Measurements from ENCODE around the gene FTO.

The FTO gene

DNA sequence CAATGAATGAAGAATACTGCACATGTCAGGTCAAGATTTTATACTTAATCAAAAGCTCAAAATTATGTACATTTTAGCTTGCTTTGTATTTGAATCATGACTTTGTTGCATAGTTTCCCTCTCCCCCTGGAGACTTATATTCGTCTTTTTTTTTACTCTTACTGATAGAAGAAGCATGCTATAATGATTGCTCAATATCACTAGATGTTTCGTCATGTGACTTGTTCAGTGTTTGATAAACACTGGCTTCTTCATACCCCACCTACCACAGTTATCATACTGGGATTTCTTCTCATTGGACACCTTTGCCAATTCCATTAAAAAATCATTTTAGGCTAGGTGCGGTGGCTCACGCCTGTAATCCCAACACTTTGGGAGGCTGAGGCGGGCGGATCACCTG is 148.7 kb downstream of the FTO start:
- Histone ChIP-seq H3K4me2 (ENCODE audit: low read length) (no peak overlapping the region), H3K27ac (no peak overlapping the region), H3K79me2 (peaks cover 4% of the 10 kb centered on the region)

DNA sequence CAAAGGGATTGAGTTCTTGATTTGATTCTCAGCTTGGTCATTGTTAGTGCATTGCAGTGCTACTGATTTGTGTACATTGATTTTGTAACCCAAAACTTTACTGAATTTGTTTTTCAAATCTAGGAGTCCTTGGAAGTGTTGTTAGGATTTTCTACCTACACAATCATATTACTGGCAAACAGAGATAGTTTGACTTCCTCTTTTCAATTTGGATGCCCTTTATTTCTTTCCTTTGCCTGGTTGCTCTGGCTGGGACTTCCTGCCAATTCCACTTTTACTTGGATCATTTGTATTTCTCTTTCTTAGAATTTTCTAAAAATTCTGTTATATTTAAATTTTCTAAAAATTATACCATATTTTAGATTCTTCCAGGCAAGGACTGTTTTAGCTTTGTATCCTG is 151.1 kb downstream of the FTO start:
- TF ChIP-seq, protein P1, sequence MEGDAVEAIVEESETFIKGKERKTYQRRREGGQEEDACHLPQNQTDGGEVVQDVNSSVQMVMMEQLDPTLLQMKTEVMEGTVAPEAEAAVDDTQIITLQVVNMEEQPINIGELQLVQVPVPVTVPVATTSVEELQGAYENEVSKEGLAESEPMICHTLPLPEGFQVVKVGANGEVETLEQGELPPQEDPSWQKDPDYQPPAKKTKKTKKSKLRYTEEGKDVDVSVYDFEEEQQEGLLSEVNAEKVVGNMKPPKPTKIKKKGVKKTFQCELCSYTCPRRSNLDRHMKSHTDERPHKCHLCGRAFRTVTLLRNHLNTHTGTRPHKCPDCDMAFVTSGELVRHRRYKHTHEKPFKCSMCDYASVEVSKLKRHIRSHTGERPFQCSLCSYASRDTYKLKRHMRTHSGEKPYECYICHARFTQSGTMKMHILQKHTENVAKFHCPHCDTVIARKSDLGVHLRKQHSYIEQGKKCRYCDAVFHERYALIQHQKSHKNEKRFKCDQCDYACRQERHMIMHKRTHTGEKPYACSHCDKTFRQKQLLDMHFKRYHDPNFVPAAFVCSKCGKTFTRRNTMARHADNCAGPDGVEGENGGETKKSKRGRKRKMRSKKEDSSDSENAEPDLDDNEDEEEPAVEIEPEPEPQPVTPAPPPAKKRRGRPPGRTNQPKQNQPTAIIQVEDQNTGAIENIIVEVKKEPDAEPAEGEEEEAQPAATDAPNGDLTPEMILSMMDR (IDR thresholded peaks at IDR 0.05), result no peak

More for the DNA sequence above, 148.7 kb downstream of the FTO start:
- H3K4me1 ChIP-seq, result peaks cover 4% of the 10 kb centered on the region
- H3K36me3 ChIP-seq (ENCODE audit: control insufficient read depth, insufficient read depth, low read length), result no peaks in the 10 kb centered on the region
- no peaks in the 10 kb centered on the region for H3K9me3 ChIP-seq (ENCODE audit: control insufficient read depth, low read length)
- H2AFZ ChIP-seq, result no peak overlapping the region
- H3K9ac ChIP-seq, result no peak overlapping the region
- no peak overlapping the region for H3K4me3 ChIP-seq (ENCODE audit: low read depth, low read length)
- H3K27me3 ChIP-seq (ENCODE audit: control insufficient read depth, insufficient read depth, low read length), result no peaks in the 10 kb centered on the region
- TF ChIP-seq, protein P1 (IDR thresholded peaks at IDR 0.05), result no peak

DNA sequence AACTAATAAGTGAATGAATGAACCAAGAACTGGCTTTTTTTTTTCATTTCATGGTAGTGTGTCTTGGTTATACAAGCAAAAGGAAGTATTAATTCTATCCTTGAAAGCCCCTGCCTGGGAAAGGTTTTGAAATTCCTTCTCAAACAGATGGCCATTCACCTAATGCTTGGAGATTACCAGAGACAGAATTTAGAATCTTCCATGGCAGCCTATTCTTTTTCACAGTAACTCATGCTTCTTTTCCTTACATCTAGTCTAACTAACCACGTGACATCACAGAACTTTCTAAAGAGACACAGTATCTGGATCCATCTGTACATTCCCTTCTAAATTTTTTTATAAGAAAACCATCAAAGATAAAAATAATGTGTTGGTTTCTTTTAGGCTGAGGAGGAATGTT is 151.6 kb downstream of the FTO start:
- Histone ChIP-seq H3K4me1 (no peaks in the 10 kb centered on the region), H2AFZ (no peak overlapping the region), H3K79me2 (peaks cover 4% of the 10 kb centered on the region), H3K27me3 (ENCODE audit: control insufficient read depth, insufficient read depth, low read length) (no peaks in the 10 kb centered on the region), H3K4me3 (ENCODE audit: low read depth, low read length) (no peak overlapping the region), H3K36me3 (ENCODE audit: control insufficient read depth, insufficient read depth, low read length) (no peaks in the 10 kb centered on the region), H3K4me2 (ENCODE audit: low read length) (no peak overlapping the region), H3K9ac (no peak overlapping the region), H3K9me3 (ENCODE audit: control insufficient read depth, low read length) (no peaks in the 10 kb centered on the region), H3K27ac (no peak overlapping the region)
- TF ChIP-seq, protein P1 (IDR thresholded peaks at IDR 0.05), result no peak

More for the DNA sequence above, 151.1 kb downstream of the FTO start:
- no peak overlapping the region for H2AFZ ChIP-seq
- H3K79me2 ChIP-seq, result peaks cover 4% of the 10 kb centered on the region
- no peaks in the 10 kb centered on the region for H3K36me3 ChIP-seq (ENCODE audit: control insufficient read depth, insufficient read depth, low read length)
- no peak overlapping the region for H3K9ac ChIP-seq
- H3K4me2 ChIP-seq (ENCODE audit: low read length), result no peak overlapping the region
- no peaks in the 10 kb centered on the region for H3K9me3 ChIP-seq (ENCODE audit: control insufficient read depth, low read length)
- H3K27me3 ChIP-seq (ENCODE audit: control insufficient read depth, insufficient read depth, low read length), result no peaks in the 10 kb centered on the region
- H3K4me1 ChIP-seq, result no peaks in the 10 kb centered on the region
- no peak overlapping the region for H3K4me3 ChIP-seq (ENCODE audit: low read depth, low read length)
- H3K27ac ChIP-seq, result no peak overlapping the region

DNA sequence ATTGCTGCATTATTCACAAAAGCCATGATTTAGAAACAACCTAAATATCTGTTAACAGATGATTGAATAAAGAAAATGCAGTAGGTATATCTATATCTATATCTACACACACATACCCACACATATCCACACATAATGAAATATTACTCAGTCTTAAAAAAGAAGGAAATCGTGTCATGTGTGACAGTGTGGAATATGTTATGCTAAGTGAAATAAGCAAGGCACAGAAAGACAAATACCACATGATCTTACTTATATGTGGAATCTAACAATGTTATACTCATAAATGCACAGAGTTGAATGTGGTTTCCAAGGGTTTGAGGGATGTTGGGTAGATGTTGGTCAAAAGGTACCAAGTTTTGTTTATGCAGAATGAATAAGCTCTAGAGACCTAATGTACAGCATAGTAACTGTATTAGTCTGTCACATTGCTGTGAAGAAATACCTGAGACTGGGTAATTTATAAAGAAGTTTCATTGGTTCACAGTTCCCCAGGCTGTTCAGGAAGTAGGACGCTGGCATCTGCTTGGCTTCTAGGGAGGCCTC is 156.1 kb downstream of the FTO start:
- Histone ChIP-seq H3K9me3 (ENCODE audit: control insufficient read depth, low read length) (no peaks in the 10 kb centered on the region), H3K27me3 (ENCODE audit: control insufficient read depth, insufficient read depth, low read length) (no peaks in the 10 kb centered on the region), H3K27ac (no peak overlapping the region), H3K4me3 (ENCODE audit: low read depth, low read length) (no peak overlapping the region), H3K4me1 (no peaks in the 10 kb centered on the region), H3K9ac (no peak overlapping the region), H2AFZ (no peak overlapping the region), H3K36me3 (ENCODE audit: control insufficient read depth, insufficient read depth, low read length) (no peaks in the 10 kb centered on the region), H3K4me2 (ENCODE audit: low read length) (no peak overlapping the region), H3K79me2 (peaks cover 4% of the 10 kb centered on the region)
- TF ChIP-seq, protein P1 (IDR thresholded peaks at IDR 0.05), result no peak

DNA sequence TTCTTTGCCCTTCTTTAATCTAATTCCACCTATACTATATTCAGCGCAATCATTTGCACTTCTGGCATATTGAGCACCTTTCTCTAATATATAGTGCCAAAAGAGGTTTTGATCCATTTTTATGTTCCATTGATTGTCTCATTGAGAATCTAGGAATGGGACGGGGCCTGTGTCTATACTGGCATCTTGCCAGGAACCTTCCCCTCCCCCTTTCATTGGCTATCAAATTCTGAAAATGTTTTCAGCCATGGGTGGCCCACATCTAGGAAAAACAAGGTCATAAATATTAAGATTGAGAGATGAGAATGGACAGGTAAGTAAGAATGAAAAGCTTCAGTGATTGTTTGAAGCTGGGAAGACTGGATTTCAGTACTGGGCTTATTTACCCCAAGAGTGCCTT is 159.9 kb downstream of the FTO start:
- Histone ChIP-seq H3K36me3 (ENCODE audit: control insufficient read depth, insufficient read depth, low read length) (no peaks in the 10 kb centered on the region), H3K4me2 (ENCODE audit: low read length) (no peak overlapping the region), H3K27me3 (ENCODE audit: control insufficient read depth, insufficient read depth, low read length) (no peaks in the 10 kb centered on the region), H3K27ac (no peak overlapping the region), H3K9me3 (ENCODE audit: control insufficient read depth, low read length) (no peaks in the 10 kb centered on the region), H3K4me1 (no peaks in the 10 kb centered on the region), H3K4me3 (ENCODE audit: low read depth, low read length) (no peak overlapping the region), H2AFZ (no peak overlapping the region), H3K9ac (no peak overlapping the region), H3K79me2 (peaks cover 1% of the 10 kb centered on the region)
- TF ChIP-seq, protein P1 (IDR thresholded peaks at IDR 0.05), result no peak

All from parathyroid adenoma (tissue), 2 donors.